GM18868 (cell line): ENCODE data around the gene APBB3.
A peak's percentile ranks its signal among the peaks of the same experiment; 100 is the strongest.

Experiments
- ATAC-seq: cut with Tn5 transposase; IDR thresholded peaks from one replicate; pipeline ENCODE4 v1.9.1; 2021; ENCODE audit warnings: mild to moderate bottlenecking, moderate library complexity; ENCODE audit not compliant: unreplicated experiment

APBB3 gene

GRCh38 chr5:140576776-140577201 is 12.4 kb upstream of the APBB3 start:
- no peak for ATAC-seq

- no peak for ATAC-seq
Observed at GRCh38 chr5:140575309-140575708, 10.9 kb upstream of the APBB3 start.

DNA sequence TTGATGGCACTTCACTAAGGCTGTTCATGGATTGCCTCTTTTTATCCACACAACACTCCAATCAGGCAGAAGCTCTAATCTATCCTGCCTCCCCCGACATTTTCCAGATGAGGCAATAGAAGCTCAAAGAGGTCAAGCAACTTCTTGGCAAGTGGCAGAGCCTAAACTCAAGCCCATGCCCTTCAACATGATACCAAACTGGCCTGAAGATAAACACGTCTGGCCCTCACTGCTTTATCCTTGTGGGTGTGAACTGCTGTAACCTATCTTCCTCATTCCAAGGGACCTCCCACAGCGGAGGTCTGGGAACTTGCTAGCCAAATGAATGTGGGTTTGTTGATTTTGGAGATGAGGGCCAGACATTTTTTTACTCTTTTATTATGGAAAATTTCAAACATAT is 9.8 kb upstream of the APBB3 start:
- ATAC-seq = no peak

DNA sequence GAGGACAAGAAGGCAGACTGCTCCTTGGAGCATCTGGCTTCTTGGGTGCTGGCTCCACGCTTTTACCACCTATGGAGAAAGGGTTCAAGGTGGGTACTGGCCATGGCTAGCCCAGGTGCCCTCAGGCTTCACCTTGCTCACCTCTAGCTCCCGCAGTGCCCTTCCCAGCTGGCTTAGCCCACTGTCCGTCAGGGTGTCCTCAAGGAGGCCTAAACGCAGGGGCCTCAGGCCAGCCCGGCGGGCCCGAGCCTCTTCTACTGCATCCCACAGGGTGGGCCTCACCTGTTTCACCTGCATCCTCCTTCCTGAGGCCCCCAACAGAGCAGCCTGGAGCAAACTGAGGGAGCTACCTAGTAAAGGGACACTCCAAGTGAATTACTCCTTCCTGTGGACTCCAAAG is 9.3 kb upstream of the APBB3 start:
- ATAC-seq = no peak

DNA sequence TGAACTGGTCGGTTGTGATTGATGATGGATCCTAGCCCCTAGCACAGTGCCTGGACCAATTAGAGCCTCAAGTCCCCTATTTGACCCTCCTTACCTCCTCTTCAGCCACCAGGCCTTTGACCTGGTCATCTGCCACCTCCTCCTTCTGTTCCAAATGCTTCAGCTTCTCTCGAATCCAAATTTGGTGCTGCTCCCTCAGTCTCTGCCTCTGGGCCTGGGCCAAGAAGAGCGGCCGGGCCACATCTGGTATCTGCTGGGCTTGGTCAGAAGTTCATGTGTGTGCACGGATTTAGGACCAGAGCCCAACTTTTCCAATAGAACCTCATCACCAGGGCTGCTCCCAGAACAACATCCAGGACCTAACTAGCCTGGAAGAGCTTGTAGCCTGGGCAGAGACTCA is 6.7 kb upstream of the APBB3 start:
- ATAC-seq = no peak

DNA sequence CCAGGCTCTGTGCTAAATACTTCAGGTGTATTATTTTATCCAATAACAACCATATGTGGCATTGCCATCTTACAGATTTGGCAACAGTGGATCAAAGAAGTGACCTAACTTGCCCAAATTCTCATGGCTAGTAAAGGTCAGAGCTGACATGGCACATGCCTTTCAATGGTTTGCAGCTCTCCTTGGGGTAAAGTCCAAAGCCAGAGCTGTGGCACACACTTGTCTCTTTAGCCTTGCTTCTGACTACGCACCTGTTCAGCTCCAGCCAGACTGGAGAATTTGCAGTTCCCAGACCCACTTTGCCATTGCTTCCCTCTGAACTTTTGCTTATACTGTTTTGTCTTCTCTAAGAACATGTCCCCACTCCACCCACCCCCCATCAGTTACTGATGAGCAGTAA is 6.1 kb upstream of the APBB3 start:
- ATAC-seq = no peak

- no peak for ATAC-seq
Observed at GRCh38 chr5:140570058-140570457, 5.7 kb upstream of the APBB3 start.

DNA sequence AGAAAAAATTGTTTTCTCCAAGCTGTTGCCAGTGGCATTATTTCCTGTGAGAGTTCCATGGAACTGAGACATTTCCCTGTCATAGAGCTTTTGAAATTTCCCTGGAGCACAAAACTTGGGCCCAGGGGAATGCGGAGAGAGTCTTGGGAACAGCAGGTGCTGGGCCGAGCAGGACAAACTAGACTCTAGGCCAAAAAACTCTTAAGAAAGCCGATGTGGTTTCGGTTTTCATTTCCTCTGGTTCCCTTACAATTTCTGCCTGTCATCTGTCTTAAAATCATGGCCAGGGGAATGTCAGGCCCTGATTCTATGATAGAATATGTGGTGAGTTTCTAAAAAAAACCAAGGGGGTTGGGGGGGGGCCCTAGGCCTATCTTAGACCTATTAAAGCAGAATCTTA is 4.8 kb upstream of the APBB3 start:
- ATAC-seq = peak; percentile 26

DNA sequence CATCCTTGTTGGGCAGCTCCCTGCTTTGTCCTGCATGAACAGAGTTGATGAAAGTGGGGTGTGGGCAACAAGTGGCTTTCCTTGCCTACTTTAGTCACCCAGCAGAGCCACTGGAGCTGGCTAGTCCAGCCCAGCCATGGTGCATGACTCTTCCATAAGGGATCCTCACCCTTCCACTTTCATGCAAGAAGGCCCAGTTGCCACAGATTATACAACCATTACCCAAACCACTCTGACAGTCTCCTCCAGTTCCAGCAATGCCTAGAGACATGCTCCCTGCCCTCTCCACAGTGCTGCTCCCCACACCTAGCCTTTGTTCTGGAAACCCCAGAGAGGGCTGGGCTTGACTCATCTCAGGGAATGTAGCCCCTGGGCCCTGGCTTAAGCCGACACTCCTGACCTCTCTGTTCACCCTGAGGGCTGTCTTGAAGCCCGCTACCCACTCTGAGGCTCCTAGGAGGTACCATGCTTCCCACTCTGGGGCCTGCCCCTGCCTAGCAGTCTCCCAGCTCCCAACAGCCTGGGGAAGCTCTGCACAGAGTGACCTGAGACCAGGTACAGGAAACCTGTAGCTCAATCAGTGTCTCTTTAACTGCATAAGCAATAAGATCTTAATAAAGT is 4.2 kb upstream of the APBB3 start:
- no peak for ATAC-seq

DNA sequence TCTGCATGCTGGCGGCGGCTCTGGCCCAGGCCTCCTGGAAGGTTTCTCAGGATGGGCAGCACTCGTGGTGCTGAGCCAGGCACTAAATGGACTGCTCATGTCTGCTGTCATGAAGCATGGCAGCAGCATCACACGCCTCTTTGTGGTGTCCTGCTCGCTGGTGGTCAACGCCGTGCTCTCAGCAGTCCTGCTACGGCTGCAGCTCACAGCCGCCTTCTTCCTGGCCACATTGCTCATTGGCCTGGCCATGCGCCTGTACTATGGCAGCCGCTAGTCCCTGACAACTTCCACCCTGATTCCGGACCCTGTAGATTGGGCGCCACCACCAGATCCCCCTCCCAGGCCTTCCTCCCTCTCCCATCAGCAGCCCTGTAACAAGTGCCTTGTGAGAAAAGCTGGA is 3.5 kb upstream of the APBB3 start:
- ATAC-seq = no peak

DNA sequence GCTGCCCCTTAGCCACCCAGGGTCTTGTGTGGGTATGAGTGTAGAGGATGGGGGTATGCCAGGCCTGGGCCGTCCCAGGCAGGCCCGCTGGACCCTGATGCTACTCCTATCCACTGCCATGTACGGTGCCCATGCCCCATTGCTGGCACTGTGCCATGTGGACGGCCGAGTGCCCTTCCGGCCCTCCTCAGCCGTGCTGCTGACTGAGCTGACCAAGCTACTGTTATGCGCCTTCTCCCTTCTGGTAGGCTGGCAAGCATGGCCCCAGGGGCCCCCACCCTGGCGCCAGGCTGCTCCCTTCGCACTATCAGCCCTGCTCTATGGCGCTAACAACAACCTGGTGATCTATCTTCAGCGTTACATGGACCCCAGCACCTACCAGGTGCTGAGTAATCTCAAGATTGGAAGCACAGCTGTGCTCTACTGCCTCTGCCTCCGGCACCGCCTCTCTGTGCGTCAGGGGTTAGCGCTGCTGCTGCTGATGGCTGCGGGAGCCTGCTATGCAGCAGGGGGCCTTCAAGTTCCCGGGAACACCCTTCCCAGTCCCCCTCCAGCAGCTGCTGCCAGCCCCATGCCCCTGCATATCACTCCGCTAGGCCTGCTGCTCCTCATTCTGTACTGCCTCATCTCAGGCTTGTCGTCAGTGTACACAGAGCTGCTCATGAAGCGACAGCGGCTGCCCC is 2.9 kb upstream of the APBB3 start:
- ATAC-seq = no peak

DNA sequence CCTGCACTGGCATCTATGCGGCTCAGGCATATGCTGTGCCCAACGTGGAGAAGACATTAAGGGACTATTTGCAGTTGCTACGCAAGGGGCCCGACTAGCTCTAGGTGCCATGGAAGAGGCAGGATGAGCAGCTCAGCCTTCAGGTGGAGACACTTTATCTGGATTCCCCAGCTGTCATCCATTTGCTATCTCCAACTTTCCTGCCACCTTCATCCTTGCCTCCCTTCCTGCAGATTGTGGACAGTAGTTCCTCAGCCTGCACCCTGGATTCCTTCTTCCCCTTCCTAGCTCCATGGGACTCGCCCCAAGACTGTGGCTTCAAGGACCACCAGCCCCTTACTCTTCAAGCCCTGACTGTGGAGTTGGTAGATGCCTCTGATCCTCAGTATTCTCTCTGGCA is 2.3 kb upstream of the APBB3 start:
- no peak for ATAC-seq

GRCh38 chr5:140565780-140566095 is 1.3 kb upstream of the APBB3 start:
- no peak for ATAC-seq

GRCh38 chr5:140565024-140565779 is 804 bp upstream of the APBB3 start:
- ATAC-seq = peak; percentile 0

DNA sequence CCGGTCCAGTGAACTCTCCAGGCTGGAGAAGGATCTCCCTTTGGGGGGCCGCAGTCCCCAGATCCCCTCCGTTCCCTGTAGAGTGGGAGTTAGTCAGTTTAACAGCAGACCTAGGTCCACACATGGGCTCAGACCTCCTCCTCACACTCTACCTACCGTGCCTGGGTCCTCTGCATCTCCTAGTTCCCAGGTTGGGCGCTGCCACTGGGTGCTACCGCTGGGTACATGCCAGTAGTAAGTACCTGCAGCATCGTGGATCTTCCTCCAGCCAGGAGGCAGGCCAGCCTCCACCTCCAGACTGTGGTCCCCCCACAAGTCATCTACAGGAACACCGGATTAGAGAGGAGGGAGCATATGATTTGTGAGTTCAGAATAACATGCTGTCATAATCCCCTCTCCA is 802 bp downstream of the APBB3 start:
- ATAC-seq = no peak

GRCh38 chr5:140561753-140562523 is 2.5 kb downstream of the APBB3 start:
- ATAC-seq = no peak

DNA sequence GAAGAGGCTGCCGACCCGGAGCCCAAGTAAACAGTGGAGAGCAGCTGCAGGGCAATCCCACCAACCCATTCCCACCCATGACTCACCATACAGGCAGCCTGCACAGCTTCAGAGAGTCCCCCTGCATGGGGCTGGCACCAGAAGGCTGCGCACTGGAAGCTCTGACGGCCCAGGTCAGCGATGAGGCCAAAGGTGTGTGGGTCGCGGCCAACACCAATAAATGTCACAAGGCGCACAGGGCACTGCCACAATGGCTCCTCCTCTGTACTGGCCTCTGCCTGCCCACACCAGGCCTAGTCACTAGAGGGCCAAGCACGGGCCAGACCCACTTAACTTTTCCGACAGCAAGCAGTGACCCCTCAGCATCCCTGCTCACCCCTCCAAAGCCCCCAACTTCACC is 4.2 kb downstream of the APBB3 start:
- ATAC-seq = no peak

DNA sequence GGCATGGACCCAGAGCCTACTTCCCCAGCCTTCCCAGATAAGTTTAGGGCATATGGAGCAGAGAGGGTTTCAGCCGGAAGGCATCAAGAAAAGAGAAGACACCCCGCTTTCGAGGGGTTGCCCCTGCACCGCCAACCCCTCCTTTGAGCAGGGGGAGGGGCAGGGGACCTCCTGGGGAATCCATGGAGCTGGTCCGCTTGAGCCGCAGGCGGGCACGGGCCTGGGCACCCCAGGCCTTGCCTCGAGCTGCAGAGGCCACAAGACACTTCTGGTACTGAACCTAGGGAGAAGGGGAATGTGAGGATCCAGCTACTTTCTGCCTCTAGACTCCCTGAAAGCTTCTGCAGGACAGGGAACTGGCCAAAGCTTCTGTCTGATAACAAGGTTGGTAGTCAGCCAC is 5.9 kb downstream of the APBB3 start:
- ATAC-seq = no peak

DNA sequence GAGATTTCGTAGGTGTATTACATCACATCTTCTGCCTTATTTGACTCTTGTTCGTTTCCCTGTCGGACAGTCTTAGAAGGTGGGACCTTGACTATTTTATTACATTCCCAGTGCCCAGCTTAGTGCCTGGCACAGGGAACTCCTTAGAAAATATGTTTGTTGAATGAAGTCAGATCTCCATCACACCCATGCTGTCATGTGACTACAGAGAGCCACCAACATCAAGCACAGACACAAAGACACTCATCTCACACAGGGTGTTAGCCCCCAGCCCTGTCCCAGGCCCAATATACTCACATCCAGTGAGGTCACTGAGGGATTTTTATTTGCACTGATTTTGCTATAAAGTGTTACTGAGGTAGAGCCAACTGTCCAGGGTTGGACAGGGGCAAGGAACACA is 6.4 kb downstream of the APBB3 start:
- ATAC-seq = no peak

DNA sequence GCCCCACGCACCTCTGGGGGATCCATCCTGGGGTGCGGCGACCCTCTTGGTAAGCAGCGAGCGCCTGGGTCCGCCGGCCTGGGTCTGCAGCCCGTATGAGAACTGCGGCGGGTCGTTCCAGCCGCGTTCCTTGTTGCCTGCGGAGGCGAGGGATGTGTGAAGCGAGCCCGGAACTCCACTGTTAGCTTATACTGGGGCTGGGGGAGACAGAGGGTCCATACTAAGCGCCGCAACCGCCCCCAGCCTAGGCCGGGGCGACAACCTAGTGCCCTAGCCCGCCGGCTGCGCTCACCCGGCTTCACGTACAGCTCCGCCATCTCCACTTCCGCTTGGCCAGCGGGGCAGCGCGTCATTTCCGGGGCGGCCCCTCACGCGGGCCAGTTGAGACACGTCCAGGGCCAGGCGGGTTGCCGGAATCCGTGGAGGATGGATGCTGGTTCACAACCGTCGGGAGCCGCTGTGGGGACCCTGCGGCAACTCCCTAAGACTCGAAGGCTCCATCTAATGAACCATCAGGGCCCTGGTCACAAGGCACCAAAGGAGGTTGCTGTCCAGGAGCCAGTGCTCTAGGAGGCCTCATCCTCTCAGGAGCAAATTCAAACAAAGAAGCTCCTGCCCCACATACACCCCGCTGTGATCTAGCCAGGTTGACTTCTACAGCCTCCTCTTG is 7.1 kb downstream of the APBB3 start, which contains the start of gene SRA1:
Gene SRA1 (minus strand): TSS at position 338 of the 670 bp plus-strand sequence. CDS start 21 bp downstream, at position 317.
- ATAC-seq = peak; percentile 96

DNA sequence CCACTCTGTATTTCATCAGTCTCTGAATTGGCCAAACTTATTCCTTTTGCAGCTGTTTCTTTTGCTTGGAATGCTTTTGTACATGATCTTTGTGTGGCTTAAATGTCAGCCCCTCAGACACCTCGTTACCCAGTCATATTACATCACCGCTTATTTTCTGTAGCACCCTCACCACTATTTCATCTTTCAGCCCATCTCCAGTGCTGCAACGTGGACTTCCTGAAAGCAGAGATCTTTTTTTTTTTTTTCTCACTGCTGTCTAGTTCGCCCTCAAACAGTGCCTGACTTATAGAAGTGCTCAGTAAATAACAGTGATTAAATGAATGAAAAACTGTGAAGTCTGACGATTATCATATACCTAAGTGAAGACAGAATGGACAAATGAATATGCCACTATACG is 8.0 kb downstream of the APBB3 start:
- no peak for ATAC-seq
